NCI-H2107 treated with DMSO at 0.1 percent for 48 hours (cell line): Measurements from ENCODE around the gene TAF1C.

Experiments used
- DNase-seq: peaks from one replicate; lab custom pipeline; 2025; ENCODE audit not compliant: unreplicated experiment; lab: John Stamatoyannopoulos, UW

Gene TAF1C

GRCh38 chr16:84183911-84184591 is 2.8 kb downstream of the TAF1C start:
- no peak for DNase-seq

- no peak for DNase-seq
Observed at GRCh38 chr16:84183572-84183875, 3.3 kb downstream of the TAF1C start.

GRCh38 chr16:84182680-84183571 is 3.9 kb downstream of the TAF1C start:
- DNase-seq: no peak

- DNase-seq: no peak
Observed at GRCh38 chr16:84182104-84182503, 4.8 kb downstream of the TAF1C start.

GRCh38 chr16:84181144-84181915 is 5.5 kb downstream of the TAF1C start:
- no peak for DNase-seq

GRCh38 chr16:84180519-84181140 is 6.2 kb downstream of the TAF1C start:
- DNase-seq: no peak

GRCh38 chr16:84179612-84180320 is 7.1 kb downstream of the TAF1C start:
- DNase-seq: no peak

- DNase-seq: no peak
Observed at GRCh38 chr16:84178892-84179611, 7.8 kb downstream of the TAF1C start.

GRCh38 chr16:84178146-84178765 is 8.6 kb downstream of the TAF1C start:
- DNase-seq: no peak

- DNase-seq: no peak
Observed at GRCh38 chr16:84177741-84178073, 9.2 kb downstream of the TAF1C start.

GRCh38 chr16:84176192-84177053 is 10.4 kb downstream of the TAF1C start:
- no peak for DNase-seq

GRCh38 chr16:84175350-84176081 is 11.3 kb downstream of the TAF1C start:
- peak; percentile 60 for DNase-seq

- DNase-seq: no peak
Observed at GRCh38 chr16:84174396-84174795, 12.5 kb downstream of the TAF1C start.

GRCh38 chr16:84169765-84170310 is 17.0 kb downstream of the TAF1C start:
- no peak for DNase-seq

GRCh38 chr16:84166796-84167695 is 19.8 kb downstream of the TAF1C start:
- no peak for DNase-seq

- no peak for DNase-seq
Observed at GRCh38 chr16:84165746-84166145, 21.1 kb downstream of the TAF1C start.

- no peak for DNase-seq
Observed at GRCh38 chr16:84161801-84162200, 25.1 kb downstream of the TAF1C start.
